VCaP (cell line): ENCODE measurements around the gene HDAC9.

Source experiments
- H3K27ac ChIP-seq: fragments of 450-650 bp; 2 replicates; pipeline ENCODE4 v1.5.1; 2017
- TF ChIP-seq, protein P1 (sequence below): fragments of 450-650 bp; conservative IDR thresholded peaks from 2 replicates; pipeline ENCODE4 v1.5.1; 2017; ENCODE audit warnings: mild to moderate bottlenecking, moderate library complexity

The HDAC9 gene

GRCh38 chr7:18473119-18473518 is 22.4 kb upstream of the HDAC9 start:
- TF ChIP-seq, protein P1, sequence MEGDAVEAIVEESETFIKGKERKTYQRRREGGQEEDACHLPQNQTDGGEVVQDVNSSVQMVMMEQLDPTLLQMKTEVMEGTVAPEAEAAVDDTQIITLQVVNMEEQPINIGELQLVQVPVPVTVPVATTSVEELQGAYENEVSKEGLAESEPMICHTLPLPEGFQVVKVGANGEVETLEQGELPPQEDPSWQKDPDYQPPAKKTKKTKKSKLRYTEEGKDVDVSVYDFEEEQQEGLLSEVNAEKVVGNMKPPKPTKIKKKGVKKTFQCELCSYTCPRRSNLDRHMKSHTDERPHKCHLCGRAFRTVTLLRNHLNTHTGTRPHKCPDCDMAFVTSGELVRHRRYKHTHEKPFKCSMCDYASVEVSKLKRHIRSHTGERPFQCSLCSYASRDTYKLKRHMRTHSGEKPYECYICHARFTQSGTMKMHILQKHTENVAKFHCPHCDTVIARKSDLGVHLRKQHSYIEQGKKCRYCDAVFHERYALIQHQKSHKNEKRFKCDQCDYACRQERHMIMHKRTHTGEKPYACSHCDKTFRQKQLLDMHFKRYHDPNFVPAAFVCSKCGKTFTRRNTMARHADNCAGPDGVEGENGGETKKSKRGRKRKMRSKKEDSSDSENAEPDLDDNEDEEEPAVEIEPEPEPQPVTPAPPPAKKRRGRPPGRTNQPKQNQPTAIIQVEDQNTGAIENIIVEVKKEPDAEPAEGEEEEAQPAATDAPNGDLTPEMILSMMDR, result no peak
- no peak overlapping the region for H3K27ac ChIP-seq

- no peak overlapping the region for H3K27ac ChIP-seq
- TF ChIP-seq, protein P1, result no peak
Observed at GRCh38 chr7:18474944-18475343, 20.6 kb upstream of the HDAC9 start.

GRCh38 chr7:18475488-18475887 is 20.1 kb upstream of the HDAC9 start:
- no peak overlapping the region for H3K27ac ChIP-seq
- TF ChIP-seq, protein P1, result no peak

- H3K27ac ChIP-seq, result no peak overlapping the region
- TF ChIP-seq, protein P1, result no peak
Observed at GRCh38 chr7:18481776-18482175, 13.8 kb upstream of the HDAC9 start.

DNA sequence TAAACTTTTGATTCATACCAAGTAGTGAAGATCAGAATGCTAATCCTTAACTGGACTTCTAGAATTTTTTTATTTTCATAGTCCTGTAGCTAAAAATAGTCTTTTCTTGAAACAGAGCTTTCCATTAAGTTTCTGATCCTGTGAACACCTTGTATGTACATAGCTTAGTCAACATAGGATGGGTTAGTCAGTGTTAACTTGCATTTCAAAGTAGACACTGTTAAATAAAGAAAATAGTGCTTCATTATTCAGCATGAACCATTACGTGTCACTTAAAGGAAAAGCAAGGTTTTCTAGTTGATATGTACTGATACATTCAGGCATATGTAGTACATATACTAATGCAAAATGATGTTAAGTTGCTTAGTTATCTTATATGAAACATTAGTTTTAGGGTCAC is 7.5 kb upstream of the HDAC9 start:
- no peak overlapping the region for H3K27ac ChIP-seq
- TF ChIP-seq, protein P1, result no peak

DNA sequence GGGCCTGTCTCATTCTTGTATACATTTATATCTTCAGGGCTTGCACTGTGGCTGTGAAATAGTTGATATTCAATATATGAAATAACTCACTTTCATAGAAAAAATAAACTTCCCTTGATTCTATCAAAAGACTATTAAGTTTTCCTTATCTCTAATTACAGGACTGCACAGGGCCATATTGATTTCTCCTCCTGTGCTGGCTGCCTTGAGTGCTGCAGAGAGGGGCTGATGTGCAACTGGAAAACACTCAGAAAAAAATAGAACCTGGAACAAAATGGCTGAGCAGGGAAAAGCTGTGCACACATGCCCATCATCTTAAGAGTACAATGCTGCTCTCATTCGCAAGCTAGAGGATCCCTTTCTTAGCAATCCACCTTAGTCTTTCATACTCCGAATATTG is 5.9 kb upstream of the HDAC9 start:
- TF ChIP-seq, protein P1, result no peak
- no peak overlapping the region for H3K27ac ChIP-seq

- H3K27ac ChIP-seq, result no peak overlapping the region
- TF ChIP-seq, protein P1, result no peak
Observed at GRCh38 chr7:18491871-18492270, 3.7 kb upstream of the HDAC9 start.

- TF ChIP-seq, protein P1, result no peak
Observed at GRCh38 chr7:18494406-18494805, 1.1 kb upstream of the HDAC9 start.

More at GRCh38 chr7:18494406-18494805, 1.1 kb upstream of the HDAC9 start:
- H3K27ac ChIP-seq, result no peak overlapping the region
